SK-N-DZ (cell line): ENCODE data around the gene ZNF451. TPM values are rescaled to one million over a fixed set of nuclear protein-coding genes. Genes with fewer than 3 reads are reported as not detected.
"Not testable (repeated sequence)": the region's sequence is repeated elsewhere in the genome, so short reads cannot be mapped to it uniquely, and the experiment has no call there.

ENCODE experiments used
- DNase-seq: peaks from one replicate; pipeline ENCODE4 v3.0.0-alpha.2; 2015; ENCODE audit warnings: low spot score
- polyA plus RNA-seq, 2 experiments: library from polyadenylated mRNA; depleted of rRNA; stranded (reverse); fragments of >200 nt; gene quantifications; 2 replicates each; pipeline ENCODE4 v1.2.3, GENCODE V29; 2014

ZNF451 gene, protein sequence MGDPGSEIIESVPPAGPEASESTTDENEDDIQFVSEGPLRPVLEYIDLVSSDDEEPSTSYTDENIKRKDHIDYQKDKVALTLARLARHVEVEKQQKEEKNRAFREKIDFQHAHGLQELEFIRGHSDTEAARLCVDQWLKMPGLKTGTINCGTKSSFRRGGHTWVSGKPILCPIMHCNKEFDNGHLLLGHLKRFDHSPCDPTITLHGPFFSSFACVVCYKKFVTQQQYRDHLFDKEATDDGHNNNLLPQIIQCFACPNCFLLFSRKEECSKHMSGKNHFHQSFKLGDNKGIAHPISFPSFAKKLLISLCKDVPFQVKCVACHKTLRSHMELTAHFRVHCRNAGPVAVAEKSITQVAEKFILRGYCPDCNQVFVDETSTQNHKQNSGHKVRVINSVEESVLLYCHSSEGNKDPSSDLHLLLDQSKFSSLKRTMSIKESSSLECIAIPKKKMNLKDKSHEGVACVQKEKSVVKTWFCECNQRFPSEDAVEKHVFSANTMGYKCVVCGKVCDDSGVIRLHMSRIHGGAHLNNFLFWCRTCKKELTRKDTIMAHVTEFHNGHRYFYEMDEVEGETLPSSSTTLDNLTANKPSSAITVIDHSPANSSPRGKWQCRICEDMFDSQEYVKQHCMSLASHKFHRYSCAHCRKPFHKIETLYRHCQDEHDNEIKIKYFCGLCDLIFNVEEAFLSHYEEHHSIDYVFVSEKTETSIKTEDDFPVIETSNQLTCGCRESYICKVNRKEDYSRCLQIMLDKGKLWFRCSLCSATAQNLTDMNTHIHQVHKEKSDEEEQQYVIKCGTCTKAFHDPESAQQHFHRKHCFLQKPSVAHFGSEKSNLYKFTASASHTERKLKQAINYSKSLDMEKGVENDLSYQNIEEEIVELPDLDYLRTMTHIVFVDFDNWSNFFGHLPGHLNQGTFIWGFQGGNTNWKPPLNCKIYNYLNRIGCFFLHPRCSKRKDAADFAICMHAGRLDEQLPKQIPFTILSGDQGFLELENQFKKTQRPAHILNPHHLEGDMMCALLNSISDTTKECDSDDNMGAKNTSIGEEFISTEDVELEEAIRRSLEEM
- polyA plus RNA-seq (2014; cell fraction: cytosol; rRNA removed), result 30.8 and 36.9 TPM in 2 replicates
- 39.2 and 59.9 TPM in 2 replicates for polyA plus RNA-seq (2014; cell fraction: nucleus; rRNA removed)

DNA sequence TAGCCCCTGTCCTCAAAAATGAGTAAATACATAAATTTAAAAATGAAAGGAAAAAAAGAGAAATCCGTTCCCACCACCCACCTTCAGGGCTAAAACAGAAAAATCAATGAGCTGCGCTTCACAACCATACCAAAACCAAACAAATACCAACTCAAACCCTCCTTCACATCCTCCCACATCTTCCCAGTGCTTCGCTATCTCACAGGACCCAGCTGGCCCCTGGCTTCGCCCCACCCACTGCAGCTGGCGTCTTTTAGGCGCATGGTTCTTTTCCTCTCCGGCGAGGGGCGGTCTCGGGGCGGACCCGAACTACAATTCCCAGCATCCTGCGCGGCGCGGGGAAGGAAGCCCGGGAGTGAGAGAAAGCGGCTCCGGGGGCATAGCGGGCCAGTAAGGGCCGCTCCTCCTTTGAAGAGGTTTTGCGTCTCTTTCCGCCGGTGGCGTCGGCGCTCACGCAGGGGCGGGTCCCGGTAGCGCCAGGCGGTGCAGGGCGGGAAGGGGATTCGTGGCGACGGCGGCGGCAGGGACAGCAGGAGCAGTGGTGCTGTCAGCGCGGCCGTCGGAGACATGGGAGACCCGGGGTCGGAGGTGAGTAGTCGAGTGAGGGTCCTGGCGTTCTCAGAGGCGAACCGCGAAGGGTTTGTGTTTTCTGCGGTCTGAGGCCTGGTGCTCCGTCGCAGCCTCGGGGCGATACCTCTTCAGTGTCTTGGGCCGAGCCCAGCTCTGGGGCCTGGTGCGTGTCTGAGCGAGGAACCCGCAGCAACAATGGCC, at the start of gene ZNF451:
TSS of gene ZNF451 (plus strand) at position 502 of the 771 bp plus-strand sequence. CDS start at position 568, 66 bp downstream.
- DNase-seq, result peak; percentile 98

DNA sequence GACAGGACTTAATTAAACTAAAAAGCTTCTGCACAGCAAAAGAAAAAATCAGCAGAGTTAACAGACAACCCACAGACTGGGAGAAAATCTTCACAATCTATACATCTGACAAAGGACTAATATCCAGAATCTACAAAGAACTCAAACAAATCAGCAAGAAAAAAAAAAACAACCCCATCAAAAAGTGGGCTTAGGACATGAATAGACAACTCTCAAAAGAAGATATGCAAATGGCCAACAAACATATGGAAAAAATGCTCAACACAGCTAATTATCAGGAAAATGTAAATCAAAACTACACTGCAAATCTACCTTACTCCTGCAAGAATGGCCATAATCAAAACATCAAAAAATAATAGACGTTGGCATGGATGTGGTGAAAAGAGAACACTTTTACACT, 45.9 kb upstream of the ZNF451 start:
- not testable (repeated sequence) for DNase-seq

DNA sequence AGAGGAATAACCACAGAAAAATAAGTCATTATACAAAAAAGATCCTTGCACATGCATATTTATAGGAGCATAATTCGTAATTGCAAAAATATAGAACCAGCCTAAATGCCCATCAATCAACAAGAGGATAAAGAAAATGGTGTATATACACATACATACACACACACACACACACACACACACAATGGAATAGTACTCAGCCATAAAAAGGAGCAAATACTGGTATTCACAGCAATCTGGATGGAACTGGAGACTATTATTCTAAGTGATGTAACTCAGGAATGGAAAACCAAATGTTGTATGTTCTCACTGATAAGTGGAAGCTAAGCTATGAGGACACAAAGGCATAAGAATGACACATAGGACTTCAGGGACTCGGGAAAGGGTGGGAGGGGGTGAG, 45.4 kb upstream of the ZNF451 start:
- no peak for DNase-seq

DNA sequence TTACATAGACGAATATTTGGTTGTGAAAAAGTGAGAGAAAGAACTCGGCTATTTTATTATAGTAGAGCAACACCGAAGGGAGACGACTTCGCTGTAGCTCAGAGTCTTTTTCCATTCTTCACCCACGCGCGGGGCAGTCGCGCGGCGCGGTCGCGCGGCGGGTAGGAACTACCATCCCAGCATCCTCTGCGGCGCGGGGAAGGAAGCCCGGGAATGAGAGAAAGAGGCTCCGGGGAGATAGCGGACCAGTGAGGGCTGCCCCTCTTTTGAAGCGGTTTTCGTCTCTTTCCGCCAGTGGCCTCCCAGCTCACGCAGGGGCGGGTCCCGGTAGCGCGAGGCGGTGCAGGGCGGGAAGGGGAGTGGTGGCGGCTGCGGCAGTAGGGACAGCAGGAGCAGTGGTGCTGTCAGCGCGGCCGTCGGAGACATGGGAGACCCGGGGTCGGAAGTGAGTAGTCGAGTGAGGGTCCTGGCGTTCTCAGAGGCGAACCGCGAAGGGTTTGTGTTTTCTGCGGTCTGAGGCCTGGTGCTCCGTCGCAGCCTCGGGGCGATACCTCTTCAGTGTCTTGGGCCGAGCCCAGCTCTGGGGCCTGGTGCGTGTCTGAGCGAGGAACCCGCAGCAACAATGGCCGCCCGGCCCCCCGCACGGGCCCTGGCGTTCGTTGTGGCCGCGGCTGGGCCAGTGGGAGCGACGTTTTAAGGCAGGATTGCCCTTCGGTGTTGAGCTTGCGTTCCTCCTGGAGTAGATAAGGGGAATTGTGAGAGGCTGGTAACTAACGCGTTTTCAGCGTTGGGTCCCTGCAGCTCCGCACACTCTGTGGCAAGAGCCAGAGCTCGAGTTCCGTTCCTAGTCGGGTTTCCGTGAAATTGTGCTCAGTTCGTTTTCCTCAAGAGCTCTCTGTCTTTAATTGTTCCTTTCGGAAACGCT, 43.4 kb upstream of the ZNF451 start, which contains the start of gene KIAA1586:
TSS of gene KIAA1586 (plus strand) at position 362 of the 925 bp plus-strand sequence. CDS start at position 425, 63 bp downstream.
- peak; percentile 95 for DNase-seq

DNA sequence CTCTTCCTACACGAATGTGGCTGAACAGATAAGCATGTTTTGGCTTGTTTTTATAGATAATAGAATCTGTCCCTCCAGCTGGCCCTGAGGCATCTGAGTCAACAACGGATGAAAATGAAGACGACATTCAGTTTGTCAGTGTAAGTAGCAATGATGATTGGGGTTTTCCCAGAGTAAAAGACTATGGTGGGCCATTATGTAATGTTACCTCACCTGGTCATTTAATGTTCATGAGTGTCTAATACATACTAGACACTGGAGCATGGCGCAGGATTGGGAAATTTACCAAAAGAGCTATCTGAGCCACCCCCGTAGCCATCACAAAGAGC, 42.8 kb upstream of the ZNF451 start:
- DNase-seq, result not testable (repeated sequence)

DNA sequence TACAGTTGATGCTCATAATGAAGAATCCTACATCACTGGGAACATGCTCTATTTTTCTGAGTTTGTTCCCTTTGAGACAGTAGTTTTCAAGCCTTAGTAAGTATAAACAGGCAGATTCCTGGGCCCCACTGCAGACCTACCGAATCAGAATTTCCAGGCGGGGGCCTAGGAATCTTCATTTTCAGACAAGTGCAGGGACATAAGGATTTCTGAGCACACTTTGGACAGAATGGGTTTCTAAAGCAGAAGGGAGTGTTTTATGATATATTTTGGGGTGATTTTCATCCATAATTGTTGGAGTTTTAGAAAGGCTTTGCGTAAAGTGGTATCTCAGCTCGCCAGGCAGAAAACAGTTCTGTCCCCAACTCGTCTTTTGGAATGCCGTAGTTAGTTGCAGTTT, 42.1 kb upstream of the ZNF451 start:
- DNase-seq, result not testable (repeated sequence)

DNA sequence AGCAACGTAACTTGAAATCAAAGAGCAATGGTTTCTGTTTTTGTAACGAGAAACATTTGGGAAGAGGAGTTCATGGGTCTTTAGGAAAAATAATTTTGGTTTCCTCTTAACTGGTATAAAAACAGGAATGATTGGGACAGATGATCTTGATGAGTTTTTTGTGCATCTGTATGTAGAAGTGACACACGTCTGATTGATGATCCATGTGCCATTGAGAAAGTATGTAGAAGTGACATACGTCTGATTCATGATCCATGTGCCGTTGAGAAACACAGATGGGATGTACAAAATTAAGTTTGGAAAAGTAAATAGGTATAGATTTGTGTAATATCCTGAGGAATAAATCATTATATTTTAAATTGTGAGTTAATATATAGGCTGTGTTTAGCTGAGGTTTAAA, 41.4 kb upstream of the ZNF451 start:
- DNase-seq, result no peak

DNA sequence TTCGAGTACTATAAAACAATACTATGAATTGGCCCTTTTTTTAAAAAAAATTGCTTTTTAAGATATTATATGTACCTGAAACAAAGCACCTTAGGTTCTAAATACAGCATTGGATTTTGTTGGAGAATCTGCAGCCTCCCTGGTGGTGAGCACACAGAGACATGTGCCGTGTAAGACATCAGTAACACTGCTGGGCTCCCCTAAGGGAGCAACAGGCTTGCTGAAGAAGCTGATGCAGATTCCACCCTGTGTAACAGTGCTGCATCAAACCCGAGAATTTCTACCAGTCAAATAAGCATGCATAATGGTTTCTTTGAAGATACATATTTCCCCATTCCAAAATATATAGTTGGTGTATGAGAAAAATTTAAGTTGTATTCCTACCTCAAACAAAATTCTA, 26.1 kb upstream of the ZNF451 start:
- no peak for DNase-seq

DNA sequence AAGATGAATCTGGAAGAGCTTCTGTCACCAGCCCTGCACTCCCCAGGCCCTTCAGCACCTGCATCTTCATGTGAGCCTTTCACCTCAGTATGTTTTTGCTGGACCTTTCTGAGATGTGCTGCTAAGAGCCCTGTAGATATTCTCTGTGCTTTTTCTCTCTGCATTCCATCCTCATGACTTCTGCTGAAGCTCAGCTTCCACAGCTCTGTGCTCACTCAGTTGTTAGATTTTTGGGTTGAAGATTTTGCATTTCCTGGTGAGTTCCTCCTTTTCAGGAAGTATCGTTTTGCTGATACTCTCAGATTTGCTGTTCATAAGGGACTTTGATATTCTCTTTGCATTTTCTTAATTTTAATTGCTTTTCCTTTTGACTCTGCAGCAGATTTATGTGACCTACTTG, 25.2 kb upstream of the ZNF451 start:
- DNase-seq, result no peak

DNA sequence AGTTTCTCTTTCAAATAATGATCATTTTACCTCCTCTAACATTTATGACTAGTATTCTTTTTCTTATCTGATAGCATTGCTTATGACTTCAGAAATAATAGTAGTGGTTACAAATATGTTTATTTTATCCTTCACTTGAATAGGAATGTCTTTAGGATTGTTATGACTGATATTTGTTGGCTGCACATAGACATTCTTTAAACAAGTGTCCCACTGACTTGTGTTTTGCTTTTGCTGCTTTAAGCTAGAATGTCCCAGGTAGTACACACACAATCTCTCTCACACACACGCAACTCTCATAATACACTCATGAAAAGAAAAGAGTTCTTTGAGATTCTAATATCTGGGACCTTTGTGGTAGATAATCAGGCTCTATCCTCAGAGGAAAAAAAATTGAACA, 21.9 kb upstream of the ZNF451 start:
- no peak for DNase-seq

DNA sequence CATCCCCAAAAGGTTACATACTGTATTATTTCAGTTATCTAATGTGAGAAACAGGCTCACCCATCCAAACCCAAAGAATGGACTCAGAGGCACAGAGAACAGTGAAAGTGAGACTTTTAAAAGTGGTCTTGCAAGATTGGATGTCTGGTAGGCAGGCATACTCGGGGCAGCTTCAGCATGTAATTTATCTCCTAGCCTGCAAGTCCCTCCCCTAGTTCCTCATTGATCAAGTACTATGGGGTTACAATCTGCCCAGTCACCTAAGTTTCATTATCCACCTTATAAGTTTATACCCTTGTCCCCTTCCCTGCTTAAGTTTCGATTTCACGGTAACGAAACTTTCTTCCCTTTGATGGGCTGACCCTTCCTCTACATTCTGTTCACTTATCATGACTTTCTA, 20.8 kb upstream of the ZNF451 start:
- DNase-seq, result no peak

DNA sequence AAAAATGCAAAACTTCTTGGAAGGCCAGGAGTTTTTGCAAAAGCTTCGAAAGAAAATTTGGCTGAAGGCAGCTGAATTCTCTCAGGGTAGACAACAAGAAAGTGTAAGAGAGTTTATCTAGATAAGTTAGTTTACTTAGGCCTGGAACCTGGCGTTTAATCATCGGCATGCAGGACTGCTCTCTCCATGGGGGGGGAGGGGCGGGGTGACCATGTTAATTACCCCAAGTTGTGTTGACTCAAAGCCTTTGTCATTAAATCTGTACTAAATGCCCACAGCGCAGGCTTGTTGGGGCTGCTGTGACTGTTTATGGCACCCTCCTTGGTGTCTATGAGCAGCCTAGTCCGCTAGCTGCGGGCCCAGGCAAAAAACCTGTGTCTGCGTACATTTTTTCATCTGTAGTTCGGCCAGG, 20.1 kb upstream of the ZNF451 start:
- DNase-seq, result no peak

DNA sequence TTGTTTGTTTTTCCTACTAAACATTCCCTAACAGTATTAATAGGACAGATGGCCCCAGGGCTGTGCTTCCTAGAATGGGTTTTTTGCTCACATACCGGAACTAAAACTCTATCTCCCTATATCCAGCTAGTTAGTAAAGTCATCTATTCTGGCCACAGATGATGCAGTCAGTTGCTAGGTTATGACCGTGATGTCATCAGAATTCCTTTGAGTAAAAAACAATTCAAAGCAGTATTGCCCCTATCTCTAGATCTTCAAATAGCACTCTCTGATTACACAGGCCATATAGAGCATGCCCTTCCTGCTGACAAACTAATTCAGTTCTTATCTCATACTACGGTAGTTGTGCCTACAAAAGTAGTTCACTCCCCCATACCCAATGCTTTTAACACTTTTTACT, 17.9 kb upstream of the ZNF451 start:
- no peak for DNase-seq

DNA sequence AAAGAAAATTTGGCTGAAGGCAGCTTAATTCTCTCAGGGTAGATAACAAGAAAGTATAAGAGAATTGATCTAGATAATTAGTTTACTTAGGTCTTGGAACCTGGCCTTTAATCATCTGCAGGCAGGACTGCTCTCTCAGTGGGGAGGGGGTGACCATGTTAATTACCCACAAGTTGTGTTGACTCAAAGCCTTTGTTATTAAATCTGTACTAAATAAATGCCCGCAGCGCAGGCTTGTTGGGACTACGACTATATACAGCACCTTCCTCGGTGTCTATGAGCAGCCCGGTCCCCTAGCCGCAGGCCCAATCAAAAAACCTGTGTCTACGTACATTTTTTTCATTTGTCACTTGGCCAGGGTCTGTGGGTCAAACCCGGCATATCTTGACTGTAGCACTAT, 15.6 kb upstream of the ZNF451 start:
- no peak for DNase-seq

DNA sequence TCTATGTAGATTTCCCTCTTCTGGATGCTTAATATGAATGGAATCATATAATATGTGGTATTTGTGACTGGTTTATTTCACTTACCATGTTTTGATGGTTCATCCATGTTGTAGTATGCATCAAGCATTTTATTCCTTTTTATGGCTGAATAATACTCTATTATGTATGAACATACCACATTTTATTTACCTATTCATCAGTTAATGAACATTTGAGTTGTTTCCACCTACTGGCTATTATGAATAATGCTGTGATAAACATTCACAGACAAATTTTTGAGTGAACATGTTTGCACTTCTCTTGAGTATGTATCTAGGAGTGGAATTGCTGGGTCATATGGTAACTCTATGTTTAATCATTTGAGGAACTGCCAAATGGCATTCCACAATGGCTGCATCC, 14.9 kb upstream of the ZNF451 start:
- DNase-seq, result no peak

DNA sequence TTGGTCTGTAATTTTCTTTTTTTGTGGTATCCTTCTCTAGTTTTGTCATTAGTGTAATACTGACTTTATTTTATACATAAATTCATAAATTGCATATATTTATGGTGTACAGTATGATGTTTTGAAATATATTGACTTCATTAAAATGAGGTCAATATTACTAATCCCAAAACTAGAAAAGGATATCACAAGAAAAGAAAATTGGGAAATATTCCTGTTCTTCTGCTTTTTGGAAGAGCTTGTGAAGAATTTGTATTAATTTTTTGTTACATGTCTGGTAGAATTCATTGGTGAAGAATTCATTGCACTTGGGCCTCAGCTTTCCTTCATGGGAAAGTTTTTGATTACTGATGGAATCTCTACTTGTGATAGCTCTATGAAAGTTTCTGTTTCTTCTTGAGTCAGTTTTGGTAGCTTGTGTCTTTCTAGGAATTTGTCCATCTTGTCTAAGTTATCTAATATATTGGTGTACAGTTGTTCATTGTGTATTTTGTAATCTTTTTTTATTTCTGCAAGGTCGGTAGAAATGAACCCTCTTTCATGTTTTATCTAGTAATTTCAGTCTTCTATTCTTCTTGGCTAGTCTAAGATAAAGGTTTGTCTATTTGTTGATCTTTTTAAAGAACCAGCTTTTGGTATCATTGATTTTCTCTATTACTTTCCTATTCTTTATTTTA, 11.3 kb upstream of the ZNF451 start:
- DNase-seq, result no peak

DNA sequence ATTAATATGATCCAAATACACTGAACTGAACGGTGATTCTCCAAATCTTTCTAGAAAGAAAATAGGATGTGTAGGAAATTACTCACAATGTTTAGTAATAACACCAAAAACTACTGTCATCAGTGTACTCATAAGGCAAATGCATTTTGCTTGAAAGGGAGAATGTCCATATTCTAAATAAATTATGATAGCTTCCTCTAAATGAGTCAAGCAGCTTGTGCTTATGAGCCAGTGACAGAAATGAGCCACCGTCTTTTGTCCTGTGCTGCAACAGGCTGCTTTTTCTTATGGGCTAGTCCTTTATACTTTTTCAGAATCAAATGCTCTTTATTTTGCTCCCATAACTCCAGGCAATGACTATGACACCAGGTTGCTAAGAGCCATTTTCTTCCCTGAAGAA, 4.5 kb upstream of the ZNF451 start:
- DNase-seq, result no peak

DNA sequence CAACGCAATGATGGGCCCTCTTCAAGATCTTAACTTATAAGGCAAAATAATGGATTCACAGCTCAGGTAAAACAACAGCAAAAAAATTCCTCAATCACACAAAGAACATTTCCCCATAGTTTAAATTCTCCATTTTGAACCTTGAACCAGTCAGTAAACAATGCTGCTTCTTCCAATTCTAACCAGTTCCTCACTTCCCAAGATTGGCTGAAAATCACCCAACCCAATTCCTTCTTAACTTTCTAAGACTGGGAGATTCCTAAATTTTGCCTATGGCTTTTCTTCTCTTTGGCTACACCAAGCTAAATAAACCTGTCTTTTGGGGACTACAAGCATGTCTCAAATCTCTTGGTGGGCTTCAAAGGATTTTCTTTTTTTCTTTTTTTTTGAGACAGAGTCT, 3.1 kb upstream of the ZNF451 start:
- DNase-seq, result no peak

DNA sequence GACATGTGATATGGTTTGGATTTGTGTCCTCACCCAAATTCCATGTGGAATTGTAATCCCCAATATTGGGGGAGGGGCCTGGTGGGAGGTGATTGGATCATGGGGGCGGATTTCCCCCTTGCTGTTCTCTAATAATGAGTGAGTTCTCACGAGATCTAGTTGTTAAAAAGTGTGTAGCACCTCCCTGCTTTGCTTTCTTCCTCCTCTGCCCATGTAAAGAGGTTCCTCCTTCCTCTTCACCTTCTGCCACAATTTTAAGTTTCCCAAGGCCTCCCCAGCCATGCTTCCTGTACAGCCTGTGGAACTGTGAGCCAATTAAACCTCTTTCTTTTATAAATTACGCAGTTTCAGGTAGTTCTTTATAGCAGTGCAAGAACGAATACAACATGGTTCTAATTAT, 2.1 kb upstream of the ZNF451 start:
- no peak for DNase-seq

DNA sequence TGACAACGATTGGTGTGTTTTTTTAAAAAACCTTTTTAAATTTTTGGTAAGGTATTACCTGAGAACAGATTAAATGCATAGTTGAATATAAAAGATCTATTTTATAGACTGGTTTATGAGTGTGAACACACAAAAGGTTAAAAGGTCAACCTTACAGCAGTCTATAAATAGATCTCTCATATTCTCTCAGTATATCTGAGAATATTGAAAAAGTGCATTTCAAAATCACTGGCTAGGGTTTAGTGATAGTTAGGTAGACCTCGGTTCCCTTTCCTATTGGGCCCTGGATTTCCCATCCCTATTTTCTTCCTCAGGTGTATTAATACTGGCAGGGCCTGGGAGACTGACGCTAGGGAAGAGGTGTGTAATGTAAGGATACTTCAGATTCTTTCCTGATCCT, 723 bp upstream of the ZNF451 start:
- DNase-seq, result no peak
